ENCODE data around the gene CELF1. TPM values are rescaled to one million over a fixed set of nuclear protein-coding genes. Genes with fewer than 3 reads are reported as not detected.
A peak's percentile ranks its signal among the peaks of the same experiment; 100 is the strongest.

CELF1 gene
- total and polyA plus RNA-seq, 2 of the 13 experiments (the other 11 are each of a cell fraction or from before 2014, with no cell fraction given): 69.0 to 80.1 TPM

GRCh38 chr11:47565340-47566148, 12.6 kb upstream of the CELF1 start, which contains the start of gene PTPMT1 (continued):
- TF ChIP-seq, protein P1, sequence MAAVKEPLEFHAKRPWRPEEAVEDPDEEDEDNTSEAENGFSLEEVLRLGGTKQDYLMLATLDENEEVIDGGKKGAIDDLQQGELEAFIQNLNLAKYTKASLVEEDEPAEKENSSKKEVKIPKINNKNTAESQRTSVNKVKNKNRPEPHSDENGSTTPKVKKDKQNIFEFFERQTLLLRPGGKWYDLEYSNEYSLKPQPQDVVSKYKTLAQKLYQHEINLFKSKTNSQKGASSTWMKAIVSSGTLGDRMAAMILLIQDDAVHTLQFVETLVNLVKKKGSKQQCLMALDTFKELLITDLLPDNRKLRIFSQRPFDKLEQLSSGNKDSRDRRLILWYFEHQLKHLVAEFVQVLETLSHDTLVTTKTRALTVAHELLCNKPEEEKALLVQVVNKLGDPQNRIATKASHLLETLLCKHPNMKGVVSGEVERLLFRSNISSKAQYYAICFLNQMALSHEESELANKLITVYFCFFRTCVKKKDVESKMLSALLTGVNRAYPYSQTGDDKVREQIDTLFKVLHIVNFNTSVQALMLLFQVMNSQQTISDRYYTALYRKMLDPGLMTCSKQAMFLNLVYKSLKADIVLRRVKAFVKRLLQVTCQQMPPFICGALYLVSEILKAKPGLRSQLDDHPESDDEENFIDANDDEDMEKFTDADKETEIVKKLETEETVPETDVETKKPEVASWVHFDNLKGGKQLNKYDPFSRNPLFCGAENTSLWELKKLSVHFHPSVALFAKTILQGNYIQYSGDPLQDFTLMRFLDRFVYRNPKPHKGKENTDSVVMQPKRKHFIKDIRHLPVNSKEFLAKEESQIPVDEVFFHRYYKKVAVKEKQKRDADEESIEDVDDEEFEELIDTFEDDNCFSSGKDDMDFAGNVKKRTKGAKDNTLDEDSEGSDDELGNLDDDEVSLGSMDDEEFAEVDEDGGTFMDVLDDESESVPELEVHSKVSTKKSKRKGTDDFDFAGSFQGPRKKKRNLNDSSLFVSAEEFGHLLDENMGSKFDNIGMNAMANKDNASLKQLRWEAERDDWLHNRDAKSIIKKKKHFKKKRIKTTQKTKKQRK (IDR thresholded peaks at IDR 0.05; ENCODE audit: low read length): no peak
- TF ChIP-seq, protein P2, sequence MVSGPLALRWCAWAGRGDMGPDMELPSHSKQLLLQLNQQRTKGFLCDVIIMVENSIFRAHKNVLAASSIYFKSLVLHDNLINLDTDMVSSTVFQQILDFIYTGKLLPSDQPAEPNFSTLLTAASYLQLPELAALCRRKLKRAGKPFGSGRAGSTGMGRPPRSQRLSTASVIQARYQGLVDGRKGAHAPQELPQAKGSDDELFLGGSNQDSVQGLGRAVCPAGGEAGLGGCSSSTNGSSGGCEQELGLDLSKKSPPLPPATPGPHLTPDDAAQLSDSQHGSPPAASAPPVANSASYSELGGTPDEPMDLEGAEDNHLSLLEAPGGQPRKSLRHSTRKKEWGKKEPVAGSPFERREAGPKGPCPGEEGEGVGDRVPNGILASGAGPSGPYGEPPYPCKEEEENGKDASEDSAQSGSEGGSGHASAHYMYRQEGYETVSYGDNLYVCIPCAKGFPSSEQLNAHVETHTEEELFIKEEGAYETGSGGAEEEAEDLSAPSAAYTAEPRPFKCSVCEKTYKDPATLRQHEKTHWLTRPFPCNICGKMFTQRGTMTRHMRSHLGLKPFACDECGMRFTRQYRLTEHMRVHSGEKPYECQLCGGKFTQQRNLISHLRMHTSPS (CRISPR knock-in tag; IDR thresholded peaks at IDR 0.05; ENCODE audit: low read depth): no peak
- TF ChIP-seq ARID2 (CRISPR knock-in tag; IDR thresholded peaks at IDR 0.05; ENCODE audit: borderline replicate concordance): 0 out of 2 replicates have a peak, but pooled peaks have one; percentile 67
- TF ChIP-seq AGO2 (optimal IDR thresholded peaks at IDR 0.05; ENCODE audit: low read depth, low read length): peak; percentile 76
- TF ChIP-seq THAP11 (CRISPR knock-in tag; IDR thresholded peaks at IDR 0.05): peak; percentile 75; the same call in 1 of the 2 replicates
- TF ChIP-seq ZBTB1 (CRISPR knock-in tag; IDR thresholded peaks at IDR 0.05; ENCODE audit: borderline replicate concordance): no peak
- TF ChIP-seq ZNF605 (CRISPR knock-in tag; IDR thresholded peaks at IDR 0.05): peak; percentile 70
- no peak; the same call in 1 of the 2 replicates for TF ChIP-seq ZNF709 (CRISPR knock-in tag; IDR thresholded peaks at IDR 0.05)
- TF ChIP-seq ZNF546 (CRISPR knock-in tag; conservative IDR thresholded peaks at IDR 0.05): peak; percentile 91
- TF ChIP-seq ASH2L (IDR thresholded peaks at IDR 0.05; ENCODE audit: insufficient read length, low read depth, low read length): peak; percentile 84
- peak; percentile 55 for TF ChIP-seq ZNF430 (CRISPR knock-in tag; IDR thresholded peaks at IDR 0.05)
- TF ChIP-seq, protein P3, sequence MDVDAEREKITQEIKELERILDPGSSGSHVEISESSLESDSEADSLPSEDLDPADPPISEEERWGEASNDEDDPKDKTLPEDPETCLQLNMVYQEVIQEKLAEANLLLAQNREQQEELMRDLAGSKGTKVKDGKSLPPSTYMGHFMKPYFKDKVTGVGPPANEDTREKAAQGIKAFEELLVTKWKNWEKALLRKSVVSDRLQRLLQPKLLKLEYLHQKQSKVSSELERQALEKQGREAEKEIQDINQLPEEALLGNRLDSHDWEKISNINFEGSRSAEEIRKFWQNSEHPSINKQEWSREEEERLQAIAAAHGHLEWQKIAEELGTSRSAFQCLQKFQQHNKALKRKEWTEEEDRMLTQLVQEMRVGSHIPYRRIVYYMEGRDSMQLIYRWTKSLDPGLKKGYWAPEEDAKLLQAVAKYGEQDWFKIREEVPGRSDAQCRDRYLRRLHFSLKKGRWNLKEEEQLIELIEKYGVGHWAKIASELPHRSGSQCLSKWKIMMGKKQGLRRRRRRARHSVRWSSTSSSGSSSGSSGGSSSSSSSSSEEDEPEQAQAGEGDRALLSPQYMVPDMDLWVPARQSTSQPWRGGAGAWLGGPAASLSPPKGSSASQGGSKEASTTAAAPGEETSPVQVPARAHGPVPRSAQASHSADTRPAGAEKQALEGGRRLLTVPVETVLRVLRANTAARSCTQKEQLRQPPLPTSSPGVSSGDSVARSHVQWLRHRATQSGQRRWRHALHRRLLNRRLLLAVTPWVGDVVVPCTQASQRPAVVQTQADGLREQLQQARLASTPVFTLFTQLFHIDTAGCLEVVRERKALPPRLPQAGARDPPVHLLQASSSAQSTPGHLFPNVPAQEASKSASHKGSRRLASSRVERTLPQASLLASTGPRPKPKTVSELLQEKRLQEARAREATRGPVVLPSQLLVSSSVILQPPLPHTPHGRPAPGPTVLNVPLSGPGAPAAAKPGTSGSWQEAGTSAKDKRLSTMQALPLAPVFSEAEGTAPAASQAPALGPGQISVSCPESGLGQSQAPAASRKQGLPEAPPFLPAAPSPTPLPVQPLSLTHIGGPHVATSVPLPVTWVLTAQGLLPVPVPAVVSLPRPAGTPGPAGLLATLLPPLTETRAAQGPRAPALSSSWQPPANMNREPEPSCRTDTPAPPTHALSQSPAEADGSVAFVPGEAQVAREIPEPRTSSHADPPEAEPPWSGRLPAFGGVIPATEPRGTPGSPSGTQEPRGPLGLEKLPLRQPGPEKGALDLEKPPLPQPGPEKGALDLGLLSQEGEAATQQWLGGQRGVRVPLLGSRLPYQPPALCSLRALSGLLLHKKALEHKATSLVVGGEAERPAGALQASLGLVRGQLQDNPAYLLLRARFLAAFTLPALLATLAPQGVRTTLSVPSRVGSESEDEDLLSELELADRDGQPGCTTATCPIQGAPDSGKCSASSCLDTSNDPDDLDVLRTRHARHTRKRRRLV (CRISPR knock-in tag; IDR thresholded peaks at IDR 0.05): 0 out of 2 replicates have a peak, but pooled peaks have one; percentile 40
- no peak for TF ChIP-seq REXO4 (CRISPR knock-in tag; IDR thresholded peaks at IDR 0.05; ENCODE audit: borderline replicate concordance)
- TF ChIP-seq ZNF441 (CRISPR knock-in tag; IDR thresholded peaks at IDR 0.05; ENCODE audit: borderline replicate concordance): no peak
- peak; percentile 64; the same call in 1 of the 2 replicates for TF ChIP-seq ZSCAN12 (CRISPR knock-in tag; IDR thresholded peaks at IDR 0.05)
- peak; percentile 54 for TF ChIP-seq ZNF781 (CRISPR knock-in tag; IDR thresholded peaks at IDR 0.05; ENCODE audit: borderline replicate concordance, not compliant biosample characterization)
- TF ChIP-seq ZNF143 (CRISPR knock-in tag; IDR thresholded peaks at IDR 0.05): peak; percentile 80
- TF ChIP-seq EED (CRISPR knock-in tag; IDR thresholded peaks at IDR 0.05): no peak
- TF ChIP-seq GATAD2A (CRISPR knock-in tag; IDR thresholded peaks at IDR 0.05): no peak
